Activated T-cell treated with anti-CD3 and anti-CD28 coated beads, Interleukin-2, amount 50 U/mL, for 1 hour (primary cell): ENCODE measurements around the gene BBOX1.

Experiments used
- DNase-seq: peaks from one replicate; pipeline ENCODE4 v3.0.0-alpha.2; 2020

BBOX1 gene

GRCh38 chr11:27025957-27026733 lies 14.5 kb upstream of the BBOX1 start:
- DNase-seq: no peak

- no peak for DNase-seq
Observed at GRCh38 chr11:27028561-27028965, 12.1 kb upstream of the BBOX1 start.

- DNase-seq: no peak
Observed at GRCh38 chr11:27029966-27030365, 10.6 kb upstream of the BBOX1 start.

GRCh38 chr11:27031754-27032153 lies 8.9 kb upstream of the BBOX1 start:
- DNase-seq: no peak

- DNase-seq: no peak
Observed at GRCh38 chr11:27039873-27040272, 742 bp upstream of the BBOX1 start.

GRCh38 chr11:27041141-27041899 lies 705 bp downstream of the BBOX1 start:
- DNase-seq: no peak

GRCh38 chr11:27046956-27047355 lies 6.3 kb downstream of the BBOX1 start:
- DNase-seq: no peak

GRCh38 chr11:27052668-27053067 lies 12.1 kb downstream of the BBOX1 start:
- no peak for DNase-seq

- no peak for DNase-seq
Observed at GRCh38 chr11:27055065-27055682, 14.6 kb downstream of the BBOX1 start.

- no peak for DNase-seq
Observed at GRCh38 chr11:27057091-27057780, 16.6 kb downstream of the BBOX1 start.

GRCh38 chr11:27058456-27058855 lies 17.8 kb downstream of the BBOX1 start:
- DNase-seq: no peak

GRCh38 chr11:27059431-27059830 lies 18.8 kb downstream of the BBOX1 start:
- DNase-seq: no peak

GRCh38 chr11:27060816-27061460 lies 20.3 kb downstream of the BBOX1 start:
- no peak for DNase-seq

GRCh38 chr11:27061461-27061821 lies 20.8 kb downstream of the BBOX1 start:
- no peak for DNase-seq

GRCh38 chr11:27064086-27064485 lies 23.5 kb downstream of the BBOX1 start:
- DNase-seq: no peak

GRCh38 chr11:27075192-27075591 lies 34.6 kb downstream of the BBOX1 start:
- no peak for DNase-seq

- DNase-seq: no peak
Observed at GRCh38 chr11:27075655-27076054, 35.0 kb downstream of the BBOX1 start.

GRCh38 chr11:27076121-27076589 lies 35.5 kb downstream of the BBOX1 start:
- no peak for DNase-seq

- DNase-seq: no peak
Observed at GRCh38 chr11:27081056-27081455, 40.4 kb downstream of the BBOX1 start.

GRCh38 chr11:27083241-27083640 lies 42.6 kb downstream of the BBOX1 start:
- DNase-seq: no peak

- DNase-seq: no peak
Observed at GRCh38 chr11:27083782-27084181, 43.2 kb downstream of the BBOX1 start.

GRCh38 chr11:27084518-27084917 lies 43.9 kb downstream of the BBOX1 start:
- DNase-seq: no peak

GRCh38 chr11:27085111-27085510 lies 44.5 kb downstream of the BBOX1 start:
- no peak for DNase-seq
